Measurements from ENCODE around the gene SSC4D. TPM values are rescaled to one million over a fixed set of nuclear protein-coding genes. Genes with fewer than 3 reads are reported as not detected.

The SSC4D gene
- total RNA-seq, 1 experiment from 2014 or later = 14.8 TPM

GRCh38 chr7:76375251-76375650, 34.2 kb downstream of the SSC4D start:
- Histone ChIP-seq H2BK5ac (ENCODE audit: insufficient read length, low read length) (no peak overlapping the region), H2AK5ac (ENCODE audit: insufficient read length, low read length) (no peak overlapping the region), H4K8ac (replicated peaks; ENCODE audit: insufficient read length, low read depth, low read length) (no peak overlapping the region), H4K20me1 (ENCODE audit: control insufficient read depth, insufficient read depth, insufficient read length) (no peaks in the 10 kb centered on the region), H3K56ac (ENCODE audit: insufficient read length, low read depth, low read length) (no peak overlapping the region), H2BK15ac (ENCODE audit: low read depth, low read length) (no peak overlapping the region), H3K27ac (ENCODE audit: insufficient read length, low read depth, low read length) (no peak overlapping the region), H4K5ac (ENCODE audit: insufficient read length, low read depth, low read length) (no peak overlapping the region), H3K27me3 (ENCODE audit: insufficient read depth, low read length) (no peaks in the 10 kb centered on the region), H2BK120ac (ENCODE audit: low read depth, low read length, poor library complexity, severe bottlenecking) (no peak overlapping the region), H3K23ac (ENCODE audit: insufficient read length, low read depth, low read length) (no peak overlapping the region), H3K18ac (ENCODE audit: insufficient read length, low read depth, low read length) (no peak overlapping the region), H3K4ac (ENCODE audit: low read depth, low read length) (no peak overlapping the region), H3T11ph (ENCODE audit: low read length) (no peak overlapping the region), H4K91ac (ENCODE audit: insufficient read length, low read depth, low read length) (no peak overlapping the region), H3K23me2 (ENCODE audit: insufficient read length, low read depth, low read length, poor library complexity, severe bottlenecking) (peaks cover 2% of the 10 kb centered on the region), H3K9me3 (ENCODE audit: control insufficient read depth, low read depth, low read length) (no peaks in the 10 kb centered on the region), H2BK20ac (ENCODE audit: low read depth, low read length, poor library complexity, severe bottlenecking) (no peak overlapping the region), H2AFZ (ENCODE audit: low read length) (no peak overlapping the region), H3K79me1 (ENCODE audit: insufficient read depth, low read depth, low read length, poor library complexity, severe bottlenecking) (no peaks in the 10 kb centered on the region), H2BK12ac (ENCODE audit: insufficient read length, low read depth, low read length) (no peak overlapping the region), H3K9ac (ENCODE audit: extremely low read depth, insufficient read length, low read length) (no peak overlapping the region), H3K4me1 (ENCODE audit: insufficient read depth, low read length) (no peaks in the 10 kb centered on the region), H3K4me2 (ENCODE audit: insufficient read depth, insufficient read length, low read length) (no peak overlapping the region), H3K79me2 (ENCODE audit: insufficient read depth, low read length) (no peaks in the 10 kb centered on the region), H3K14ac (ENCODE audit: insufficient read depth, low read length) (no peak overlapping the region)
- peaks cover 0 to 2% (median 0%) of the 10 kb centered on the region in 3 experiments; a peak in 2 of 7 replicates for H3K36me3 Mint-ChIP-seq (ENCODE audit: insufficient read depth in 1 of 3, low read depth in 3 of 3)
- H3K27me3 Mint-ChIP-seq (ENCODE audit: low read depth) = peaks cover 4% of the 10 kb centered on the region; the same call in 1 of the 2 replicates
- peaks cover 11% of the 10 kb centered on the region in 2 experiments; a peak in 3 of 4 replicates for H3K4me1 Mint-ChIP-seq
- H3K9me3 Mint-ChIP-seq = no peaks in the 10 kb centered on the region; a peak in 1 of 5 replicates
- DNase-seq = no peak
- no peak overlapping the region for H3K27ac Mint-ChIP-seq
- TF ChIP-seq, protein P1, sequence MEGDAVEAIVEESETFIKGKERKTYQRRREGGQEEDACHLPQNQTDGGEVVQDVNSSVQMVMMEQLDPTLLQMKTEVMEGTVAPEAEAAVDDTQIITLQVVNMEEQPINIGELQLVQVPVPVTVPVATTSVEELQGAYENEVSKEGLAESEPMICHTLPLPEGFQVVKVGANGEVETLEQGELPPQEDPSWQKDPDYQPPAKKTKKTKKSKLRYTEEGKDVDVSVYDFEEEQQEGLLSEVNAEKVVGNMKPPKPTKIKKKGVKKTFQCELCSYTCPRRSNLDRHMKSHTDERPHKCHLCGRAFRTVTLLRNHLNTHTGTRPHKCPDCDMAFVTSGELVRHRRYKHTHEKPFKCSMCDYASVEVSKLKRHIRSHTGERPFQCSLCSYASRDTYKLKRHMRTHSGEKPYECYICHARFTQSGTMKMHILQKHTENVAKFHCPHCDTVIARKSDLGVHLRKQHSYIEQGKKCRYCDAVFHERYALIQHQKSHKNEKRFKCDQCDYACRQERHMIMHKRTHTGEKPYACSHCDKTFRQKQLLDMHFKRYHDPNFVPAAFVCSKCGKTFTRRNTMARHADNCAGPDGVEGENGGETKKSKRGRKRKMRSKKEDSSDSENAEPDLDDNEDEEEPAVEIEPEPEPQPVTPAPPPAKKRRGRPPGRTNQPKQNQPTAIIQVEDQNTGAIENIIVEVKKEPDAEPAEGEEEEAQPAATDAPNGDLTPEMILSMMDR (conservative IDR thresholded peaks at IDR 0.05) = no peak
- no peak overlapping the region for H3K4me3 Mint-ChIP-seq
- no CpG with 5 or more reads among the region's 9 CpGs for WGBS (ENCODE audit: extremely low coverage, insufficient read length, low lambda C conversion rate)

All from H9 (cell line).